K562 (cell line): Measurements from ENCODE around the gene ST6GAL1. TPM values are rescaled to one million over a fixed set of nuclear protein-coding genes. Genes with fewer than 3 reads are reported as not detected.

Experiments used
- DMBX1 ChIP-seq: fragments of 250-450 bp; sonication (Bioruptor Pico); IDR thresholded peaks from 2 replicates; pipeline ENCODE4 v1.8.0; 2022; ENCODE audit warnings: inconsistent platforms, mild to moderate bottlenecking, moderate library complexity, borderline replicate concordance
- ERF ChIP-seq: fragments of 450-650 bp; formaldehyde crosslinking; IDR thresholded peaks from 2 replicates; pipeline ENCODE4 v1.4.0; 2020; ENCODE audit warnings: mild to moderate bottlenecking, mixed read lengths
- ETV6 ChIP-seq, 3 experiments: fragments of 150-350 bp in 1 of 3; sonication (generic) in 1 of 3; formaldehyde crosslinking in 1 of 3; IDR thresholded peaks; 2 replicates each; pipeline versions ENCODE4 v1.6.1 to v1.8.0; 2014 to 2022; ENCODE audit warnings: borderline replicate concordance in 2 of 3, low read depth in 2 of 3, antibody characterized with exemption in 1 of 3, low read length in 1 of 3, mild to moderate bottlenecking in 1 of 3, missing genetic modification reagents in 1 of 3
- GATA2 ChIP-seq: sonication (generic); formaldehyde crosslinking; IDR thresholded peaks from 2 replicates; pipeline ENCODE4 v1.4.0; 2020; ENCODE audit warnings: mild to moderate bottlenecking, missing genetic modification reagents
- KLF6 ChIP-seq: fragments of 250-450 bp; sonication (Bioruptor Pico); IDR thresholded peaks from 2 replicates; pipeline ENCODE4 v1.4.0; 2020; ENCODE audit warnings: mild to moderate bottlenecking, moderate library complexity, borderline replicate concordance
- LCOR ChIP-seq: sonication (generic); formaldehyde crosslinking; IDR thresholded peaks from 2 replicates; pipeline ENCODE4 v1.8.0; 2022; ENCODE audit warnings: mild to moderate bottlenecking, missing genetic modification reagents
- NCOA2 ChIP-seq, 2 experiments: fragments of 450-650 bp; IDR thresholded peaks; 2 replicates each; pipeline ENCODE4 v1.6.1; 2018; ENCODE audit warnings: mild to moderate bottlenecking in 2 of 2, moderate library complexity in 1 of 2; ENCODE audit not compliant: partially characterized antibody in 2 of 2
- PPARD ChIP-seq: fragments of 250-450 bp; sonication (Bioruptor Pico); IDR thresholded peaks from 2 replicates; pipeline ENCODE4 v1.8.0; 2022; ENCODE audit warnings: inconsistent platforms, mild to moderate bottlenecking, moderate library complexity
- RAD21 ChIP-seq, 2 experiments: fragments of 250-450 bp in 1 of 2; fragments of 450-650 bp in 1 of 2; sonication (Bioruptor Pico) in 1 of 2; formaldehyde crosslinking in 1 of 2; IDR thresholded peaks in 1 of 2; conservative IDR thresholded peaks in 1 of 2; 2 replicates each; pipeline versions ENCODE4 v1.4.0 to v1.8.0; 2020 to 2022; ENCODE audit warnings: mild to moderate bottlenecking in 2 of 2, moderate library complexity in 1 of 2
- TCF3 ChIP-seq: sonication (generic); formaldehyde crosslinking; IDR thresholded peaks from 2 replicates; pipeline ENCODE4 v1.4.0; 2020; ENCODE audit warnings: mild to moderate bottlenecking, missing genetic modification reagents
- ZNF41 ChIP-seq: fragments of 250-450 bp; sonication (Bioruptor Pico); conservative IDR thresholded peaks from 2 replicates; pipeline ENCODE4 v1.4.0; 2020; ENCODE audit warnings: mild to moderate bottlenecking
- polyA plus RNA-seq, 8 experiments: library from polyadenylated mRNA; depleted of rRNA in 4 of 8; stranded (reverse) in 5 of 8; unstranded in 3 of 8; fragments of >200 nt; fragmentation: Nextera tagmentation in 2 of 8; fragmentation: Illumina TruSeq in 1 of 8; extraction: Ambion mirVana in 2 of 8; extraction: Trizol in 1 of 8; gene quantifications; 2 replicates each; pipeline versions ENCODE4 v1.2.1 to v1.2.3, GENCODE V29; 2011 to 2014; ENCODE audit warnings: inconsistent platforms in 1 of 8, missing spikeins in 1 of 8
- total RNA-seq, 7 experiments: library from RNA; depleted of rRNA in 6 of 7; stranded (reverse); fragments of >200 nt in 6 of 7; fragmentation: Illumina TruSeq in 2 of 7; extraction: Trizol in 2 of 7; gene quantifications; 2 replicates each; pipeline versions ENCODE4 v1.2.1 to v1.2.3, GENCODE V29; 2011 to 2021; ENCODE audit warnings: low replicate concordance in 1 of 7
- TF ChIP-seq, protein P1 (sequence below), 2 experiments: fragments of 250-450 bp in 1 of 2; fragments of 450-650 bp in 1 of 2; sonication (Bioruptor Pico) in 1 of 2; IDR thresholded peaks; 2 replicates each; pipeline versions ENCODE4 v1.6.1 to v1.8.0; 2016 to 2021; ENCODE audit warnings: mild to moderate bottlenecking in 2 of 2, moderate library complexity in 2 of 2, missing compliant biosample characterization in 1 of 2, missing genetic modification characterization in 1 of 2
- TF ChIP-seq, protein P2 (sequence below), 2 experiments: IDR thresholded peaks; 2 replicates each; pipeline ENCODE4 v1.6.1; 2012; ENCODE audit warnings: improper control_type of control experiment in 2 of 2, low read depth in 2 of 2, low read length in 2 of 2, borderline replicate concordance in 1 of 2
- TF ChIP-seq, protein P3 (sequence below): fragments of 450-650 bp; conservative IDR thresholded peaks from 2 replicates; pipeline ENCODE4 v1.6.1; 2016; ENCODE audit warnings: missing genetic modification characterization, low read depth, mild to moderate bottlenecking, control low read depth, missing compliant biosample characterization
- TF ChIP-seq, protein P4 (sequence below): fragments of 450-650 bp; IDR thresholded peaks from 2 replicates; pipeline ENCODE4 v1.6.1; 2017; ENCODE audit warnings: antibody characterized with exemption, mild to moderate bottlenecking

The ST6GAL1 gene
- total and polyA plus RNA-seq, 9 of the 15 experiments (the other 6 are each of a cell fraction or from before 2014, with no cell fraction given), result 31.9 to 145 (median 71.0) TPM

DNA sequence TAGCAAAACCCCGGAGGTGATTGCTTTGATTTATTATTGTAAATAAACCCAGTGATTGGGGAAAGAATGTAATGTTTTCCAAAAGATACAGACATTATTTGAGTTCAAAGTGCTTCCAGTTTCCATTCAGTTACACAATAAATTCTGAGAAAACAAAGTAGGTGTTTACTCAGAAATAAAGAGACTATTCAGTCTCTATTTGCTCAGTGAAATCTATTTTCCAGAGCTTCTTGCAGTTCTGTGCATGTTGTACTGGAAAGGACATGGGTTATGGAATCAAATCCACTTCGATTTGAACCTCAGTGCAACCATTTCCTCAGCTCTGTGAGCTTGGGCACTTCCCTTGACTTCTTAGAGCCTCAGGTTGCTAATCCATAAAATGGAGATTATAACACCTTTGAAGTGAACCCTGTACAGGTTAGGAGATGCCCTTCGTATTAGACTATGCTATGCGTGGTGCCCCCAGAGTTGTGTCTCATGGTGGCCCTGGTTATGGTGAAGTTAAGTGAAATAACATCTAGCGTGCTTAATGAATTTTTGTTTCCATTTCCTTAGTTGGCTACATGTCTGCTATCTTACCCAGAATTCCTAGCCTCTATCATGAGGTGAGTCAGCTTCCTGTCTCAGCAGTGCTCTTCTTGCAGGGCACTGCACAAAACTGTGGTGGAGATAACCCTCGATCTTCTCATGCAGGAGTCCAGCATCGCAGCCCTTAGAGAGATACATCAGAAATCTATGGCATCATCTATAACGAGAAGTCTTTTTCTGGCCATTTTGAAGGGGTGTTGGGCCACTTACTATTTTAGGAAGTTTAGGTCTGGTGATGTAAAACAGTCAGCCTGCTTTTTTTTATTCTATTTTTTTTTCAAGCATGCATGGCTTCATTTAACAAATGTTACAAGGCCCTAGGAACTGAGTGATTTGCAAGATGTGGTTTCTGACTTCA is 111.3 kb downstream of the ST6GAL1 start (continued):
- TF ChIP-seq, protein P1, sequence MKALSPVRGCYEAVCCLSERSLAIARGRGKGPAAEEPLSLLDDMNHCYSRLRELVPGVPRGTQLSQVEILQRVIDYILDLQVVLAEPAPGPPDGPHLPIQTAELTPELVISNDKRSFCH (CRISPR knock-in tag; IDR thresholded peaks at IDR 0.05), result no peak
- TF ChIP-seq, protein P1 (tag; IDR thresholded peaks at IDR 0.05), result peak; percentile 77; the same call in 1 of the 2 replicates
- no peak for TF ChIP-seq ETV6 (IDR thresholded peaks at IDR 0.05; ENCODE audit: borderline replicate concordance in 1 of 2, low read depth in 2 of 2, low read length in 1 of 2)
- TF ChIP-seq ETV6 (CRISPR knock-in tag; IDR thresholded peaks at IDR 0.05; ENCODE audit: borderline replicate concordance), result no peak
- TF ChIP-seq KLF6 (CRISPR knock-in tag), result no peak
- no peak for TF ChIP-seq NCOA2 (IDR thresholded peaks at IDR 0.05; ENCODE audit: partially characterized antibody in 2 of 2)
- TF ChIP-seq DMBX1, result peak; percentile 91
- peak; percentile 50; the same call in 1 of the 2 replicates for TF ChIP-seq ERF
- no peak for TF ChIP-seq PPARD (CRISPR knock-in tag)
- TF ChIP-seq, protein P2, sequence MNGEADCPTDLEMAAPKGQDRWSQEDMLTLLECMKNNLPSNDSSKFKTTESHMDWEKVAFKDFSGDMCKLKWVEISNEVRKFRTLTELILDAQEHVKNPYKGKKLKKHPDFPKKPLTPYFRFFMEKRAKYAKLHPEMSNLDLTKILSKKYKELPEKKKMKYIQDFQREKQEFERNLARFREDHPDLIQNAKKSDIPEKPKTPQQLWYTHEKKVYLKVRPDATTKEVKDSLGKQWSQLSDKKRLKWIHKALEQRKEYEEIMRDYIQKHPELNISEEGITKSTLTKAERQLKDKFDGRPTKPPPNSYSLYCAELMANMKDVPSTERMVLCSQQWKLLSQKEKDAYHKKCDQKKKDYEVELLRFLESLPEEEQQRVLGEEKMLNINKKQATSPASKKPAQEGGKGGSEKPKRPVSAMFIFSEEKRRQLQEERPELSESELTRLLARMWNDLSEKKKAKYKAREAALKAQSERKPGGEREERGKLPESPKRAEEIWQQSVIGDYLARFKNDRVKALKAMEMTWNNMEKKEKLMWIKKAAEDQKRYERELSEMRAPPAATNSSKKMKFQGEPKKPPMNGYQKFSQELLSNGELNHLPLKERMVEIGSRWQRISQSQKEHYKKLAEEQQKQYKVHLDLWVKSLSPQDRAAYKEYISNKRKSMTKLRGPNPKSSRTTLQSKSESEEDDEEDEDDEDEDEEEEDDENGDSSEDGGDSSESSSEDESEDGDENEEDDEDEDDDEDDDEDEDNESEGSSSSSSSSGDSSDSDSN (IDR thresholded peaks at IDR 0.05; ENCODE audit: borderline replicate concordance in 1 of 2, low read depth in 2 of 2, low read length in 2 of 2), result no peak
- TF ChIP-seq GATA2 (CRISPR knock-in tag), result no peak
- TF ChIP-seq ZNF41 (CRISPR knock-in tag), result no peak
- peak; percentile 62; the same call in 1 of the 2 replicates for TF ChIP-seq TCF3 (CRISPR knock-in tag)
- 0 out of 2 replicates have a peak, but pooled peaks have one; percentile 49 for TF ChIP-seq LCOR
- peak in 1 of 2 experiments; percentile 12; a peak in 2 of 4 replicates for TF ChIP-seq RAD21 (CRISPR knock-in tag; conservative IDR thresholded peaks at IDR 0.05 in 1 of 2, IDR thresholded peaks at IDR 0.05 in 1 of 2)
- TF ChIP-seq, protein P3, sequence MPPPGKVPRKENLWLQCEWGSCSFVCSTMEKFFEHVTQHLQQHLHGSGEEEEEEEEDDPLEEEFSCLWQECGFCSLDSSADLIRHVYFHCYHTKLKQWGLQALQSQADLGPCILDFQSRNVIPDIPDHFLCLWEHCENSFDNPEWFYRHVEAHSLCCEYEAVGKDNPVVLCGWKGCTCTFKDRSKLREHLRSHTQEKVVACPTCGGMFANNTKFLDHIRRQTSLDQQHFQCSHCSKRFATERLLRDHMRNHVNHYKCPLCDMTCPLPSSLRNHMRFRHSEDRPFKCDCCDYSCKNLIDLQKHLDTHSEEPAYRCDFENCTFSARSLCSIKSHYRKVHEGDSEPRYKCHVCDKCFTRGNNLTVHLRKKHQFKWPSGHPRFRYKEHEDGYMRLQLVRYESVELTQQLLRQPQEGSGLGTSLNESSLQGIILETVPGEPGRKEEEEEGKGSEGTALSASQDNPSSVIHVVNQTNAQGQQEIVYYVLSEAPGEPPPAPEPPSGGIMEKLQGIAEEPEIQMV (tag), result 0 out of 2 replicates have a peak, but pooled peaks have one; percentile 10
- TF ChIP-seq, protein P4, sequence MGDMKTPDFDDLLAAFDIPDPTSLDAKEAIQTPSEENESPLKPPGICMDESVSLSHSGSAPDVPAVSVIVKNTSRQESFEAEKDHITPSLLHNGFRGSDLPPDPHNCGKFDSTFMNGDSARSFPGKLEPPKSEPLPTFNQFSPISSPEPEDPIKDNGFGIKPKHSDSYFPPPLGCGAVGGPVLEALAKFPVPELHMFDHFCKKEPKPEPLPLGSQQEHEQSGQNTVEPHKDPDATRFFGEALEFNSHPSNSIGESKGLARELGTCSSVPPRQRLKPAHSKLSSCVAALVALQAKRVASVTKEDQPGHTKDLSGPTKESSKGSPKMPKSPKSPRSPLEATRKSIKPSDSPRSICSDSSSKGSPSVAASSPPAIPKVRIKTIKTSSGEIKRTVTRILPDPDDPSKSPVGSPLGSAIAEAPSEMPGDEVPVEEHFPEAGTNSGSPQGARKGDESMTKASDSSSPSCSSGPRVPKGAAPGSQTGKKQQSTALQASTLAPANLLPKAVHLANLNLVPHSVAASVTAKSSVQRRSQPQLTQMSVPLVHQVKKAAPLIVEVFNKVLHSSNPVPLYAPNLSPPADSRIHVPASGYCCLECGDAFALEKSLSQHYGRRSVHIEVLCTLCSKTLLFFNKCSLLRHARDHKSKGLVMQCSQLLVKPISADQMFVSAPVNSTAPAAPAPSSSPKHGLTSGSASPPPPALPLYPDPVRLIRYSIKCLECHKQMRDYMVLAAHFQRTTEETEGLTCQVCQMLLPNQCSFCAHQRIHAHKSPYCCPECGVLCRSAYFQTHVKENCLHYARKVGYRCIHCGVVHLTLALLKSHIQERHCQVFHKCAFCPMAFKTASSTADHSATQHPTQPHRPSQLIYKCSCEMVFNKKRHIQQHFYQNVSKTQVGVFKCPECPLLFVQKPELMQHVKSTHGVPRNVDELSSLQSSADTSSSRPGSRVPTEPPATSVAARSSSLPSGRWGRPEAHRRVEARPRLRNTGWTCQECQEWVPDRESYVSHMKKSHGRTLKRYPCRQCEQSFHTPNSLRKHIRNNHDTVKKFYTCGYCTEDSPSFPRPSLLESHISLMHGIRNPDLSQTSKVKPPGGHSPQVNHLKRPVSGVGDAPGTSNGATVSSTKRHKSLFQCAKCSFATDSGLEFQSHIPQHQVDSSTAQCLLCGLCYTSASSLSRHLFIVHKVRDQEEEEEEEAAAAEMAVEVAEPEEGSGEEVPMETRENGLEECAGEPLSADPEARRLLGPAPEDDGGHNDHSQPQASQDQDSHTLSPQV, result peak; percentile 97
